ENCODE data around the gene ALG12.

Gene ALG12

GRCh38 chr22:49917974-49918910 is at the start of gene ALG12, which contains the start of gene CRELD2:
ALG12 (minus strand) TSS chr22:49918438; CDS start chr22:49913765, 4,673 bp downstream.
CRELD2 (plus strand) TSS chr22:49918634; CDS start chr22:49918770, 136 bp downstream.
- Histone ChIP-seq H3K27me3 (ENCODE audit: control insufficient read depth, insufficient read depth, low read length) (no peaks in the 10 kb centered on the region), H3K9ac (ENCODE audit: low read depth, low read length) (peak within 1 kb of the TSS; percentile 90), H3K4me1 (ENCODE audit: control insufficient read depth, insufficient read depth, low read length) (no peaks in the 10 kb centered on the region), H3K36me3 (ENCODE audit: control insufficient read depth, insufficient read depth, low read length) (peaks cover 9% of the 10 kb centered on the region), H3K9me3 (ENCODE audit: control insufficient read depth, insufficient read depth, low read length) (no peaks in the 10 kb centered on the region), H3K4me3 (ENCODE audit: low read depth, low read length) (peak within 1 kb of the TSS; percentile 71)

DNA sequence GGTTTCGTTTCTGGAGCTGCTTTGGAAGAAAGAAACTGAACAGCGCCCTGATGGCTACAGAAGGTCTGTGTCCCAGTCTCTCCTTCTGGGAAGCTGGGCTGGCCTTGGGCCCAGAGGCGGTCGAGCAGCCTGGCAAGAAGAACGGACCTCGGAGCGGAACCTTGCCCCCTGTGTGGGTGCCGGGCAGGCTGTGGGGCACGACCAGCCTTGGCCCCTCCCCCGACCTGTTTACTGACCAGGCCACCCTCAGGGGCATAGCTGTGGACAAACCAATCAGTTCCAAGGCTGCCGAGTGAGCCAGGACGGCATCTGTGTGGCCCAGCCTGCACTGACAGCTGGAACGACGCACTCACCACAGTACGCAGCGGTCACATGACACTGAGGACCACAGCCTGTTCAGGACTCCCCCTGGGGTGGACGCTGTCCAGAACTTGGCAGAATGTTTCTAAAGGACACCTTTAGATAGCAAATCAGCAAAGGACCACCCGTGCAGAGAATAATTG is 49.5 kb upstream of the ALG12 start:
- H3K4me1 ChIP-seq (ENCODE audit: control insufficient read depth, insufficient read depth, low read length), result peaks cover 4% of the 10 kb centered on the region
- peaks cover 5% of the 10 kb centered on the region for H3K27me3 ChIP-seq (ENCODE audit: control insufficient read depth, insufficient read depth, low read length)
- H3K36me3 ChIP-seq (ENCODE audit: control insufficient read depth, insufficient read depth, low read length), result peaks cover 18% of the 10 kb centered on the region
- H3K9me3 ChIP-seq (ENCODE audit: control insufficient read depth, insufficient read depth, low read length), result no peaks in the 10 kb centered on the region
- H3K9ac ChIP-seq (ENCODE audit: low read depth, low read length), result no peak overlapping the region
- H3K4me3 ChIP-seq (ENCODE audit: low read depth, low read length), result no peak overlapping the region

GRCh38 chr22:49966774-49967705 is 48.8 kb upstream of the ALG12 start:
- peaks cover 3% of the 10 kb centered on the region for H3K27me3 ChIP-seq (ENCODE audit: control insufficient read depth, insufficient read depth, low read length)
- H3K9me3 ChIP-seq (ENCODE audit: control insufficient read depth, insufficient read depth, low read length), result no peaks in the 10 kb centered on the region
- H3K4me1 ChIP-seq (ENCODE audit: control insufficient read depth, insufficient read depth, low read length), result peaks cover 4% of the 10 kb centered on the region
- peaks cover 22% of the 10 kb centered on the region for H3K36me3 ChIP-seq (ENCODE audit: control insufficient read depth, insufficient read depth, low read length)
- no peak overlapping the region for H3K4me3 ChIP-seq (ENCODE audit: low read depth, low read length)
- H3K9ac ChIP-seq (ENCODE audit: low read depth, low read length), result no peak overlapping the region

DNA sequence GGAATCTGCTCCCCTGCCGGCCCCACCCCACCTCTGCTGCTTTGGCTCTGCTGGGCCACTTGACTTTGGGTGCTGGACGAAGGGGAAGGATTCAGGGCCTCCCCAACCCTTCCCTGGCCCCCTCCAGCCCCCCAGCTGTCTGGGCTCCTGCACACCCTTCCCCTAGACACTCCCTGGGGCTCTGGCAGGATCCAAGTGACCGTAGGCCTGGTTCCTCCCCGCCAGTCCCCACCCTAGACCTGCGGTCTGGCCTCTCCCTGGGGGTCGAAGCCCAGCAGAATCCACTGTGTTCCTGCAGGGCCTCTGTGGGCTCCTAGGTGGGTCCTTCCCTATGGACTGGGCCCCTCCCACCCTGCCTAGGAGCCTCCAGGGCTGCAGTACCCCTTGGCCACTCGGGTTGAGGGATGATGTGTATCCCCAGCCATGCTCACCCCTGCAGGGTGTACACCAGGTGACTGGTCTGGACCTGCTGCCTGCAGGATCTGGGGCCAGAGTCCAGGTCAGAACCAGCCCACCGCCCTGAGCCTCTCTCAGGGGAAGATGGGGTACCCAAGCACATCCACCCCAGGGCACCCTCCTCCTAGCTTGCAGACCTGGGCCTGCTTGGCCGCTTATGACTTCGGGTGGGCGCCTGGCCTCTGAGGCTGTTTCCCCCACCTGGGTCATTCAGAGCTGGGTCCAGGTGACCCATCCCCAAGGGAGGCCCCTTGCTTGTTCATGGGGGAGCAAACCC is 48.0 kb upstream of the ALG12 start:
- Histone ChIP-seq H3K27me3 (ENCODE audit: control insufficient read depth, insufficient read depth, low read length) (no peaks in the 10 kb centered on the region), H3K9me3 (ENCODE audit: control insufficient read depth, insufficient read depth, low read length) (no peaks in the 10 kb centered on the region), H3K4me3 (ENCODE audit: low read depth, low read length) (no peak overlapping the region), H3K9ac (ENCODE audit: low read depth, low read length) (no peak overlapping the region), H3K4me1 (ENCODE audit: control insufficient read depth, insufficient read depth, low read length) (peaks cover 4% of the 10 kb centered on the region), H3K36me3 (ENCODE audit: control insufficient read depth, insufficient read depth, low read length) (peaks cover 26% of the 10 kb centered on the region)

DNA sequence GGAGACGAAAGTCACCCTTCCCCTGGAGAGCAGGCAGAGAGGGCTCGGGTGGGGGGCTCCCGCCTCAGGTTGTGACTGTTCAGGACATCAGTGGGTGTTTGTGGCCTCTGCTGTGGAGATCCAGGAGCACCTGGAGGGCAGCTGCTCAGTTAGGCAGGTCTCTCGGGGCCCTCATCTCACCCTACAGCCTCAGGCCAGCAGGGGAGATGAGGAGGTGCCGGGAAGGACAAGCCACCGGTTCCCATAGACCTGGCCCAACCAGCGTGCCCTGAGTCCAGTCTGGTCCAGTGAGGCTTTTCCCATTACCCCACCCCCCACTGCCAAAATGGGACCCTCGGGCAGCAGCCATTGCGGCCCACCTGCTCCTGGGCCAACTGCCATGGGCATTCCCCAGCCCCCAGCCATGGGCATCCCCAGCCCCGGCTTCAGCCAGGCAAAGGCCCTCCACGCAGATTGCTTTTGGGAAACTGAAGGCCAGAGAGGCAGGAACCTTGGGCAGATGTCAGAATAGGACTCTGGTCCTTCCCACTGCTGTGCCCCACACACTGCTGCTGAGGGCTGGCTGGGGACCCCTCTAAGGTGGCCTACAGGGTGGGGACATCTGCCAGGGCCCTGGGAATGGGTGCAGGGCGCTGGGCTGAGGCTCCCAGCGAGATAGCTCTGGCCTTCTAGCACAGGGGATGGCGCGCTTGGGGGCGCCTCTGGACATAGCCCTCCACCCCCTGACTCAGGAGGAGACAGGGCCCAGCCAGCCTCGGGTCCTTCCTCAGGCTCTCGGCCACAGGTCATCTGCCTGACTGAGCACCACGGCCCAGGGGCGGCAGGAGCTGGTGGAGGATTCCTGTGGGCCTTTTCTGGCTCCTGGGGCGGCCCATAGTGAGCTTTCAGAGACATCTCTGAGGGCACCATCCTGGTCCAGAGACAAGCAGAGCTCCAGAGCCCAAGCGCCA is 47.1 kb upstream of the ALG12 start:
- H3K4me1 ChIP-seq (ENCODE audit: control insufficient read depth, insufficient read depth, low read length), result peaks cover under 1% of the 10 kb centered on the region
- H3K9ac ChIP-seq (ENCODE audit: low read depth, low read length), result no peak overlapping the region
- no peaks in the 10 kb centered on the region for H3K9me3 ChIP-seq (ENCODE audit: control insufficient read depth, insufficient read depth, low read length)
- H3K4me3 ChIP-seq (ENCODE audit: low read depth, low read length), result no peak overlapping the region
- H3K27me3 ChIP-seq (ENCODE audit: control insufficient read depth, insufficient read depth, low read length), result no peaks in the 10 kb centered on the region
- peaks cover 26% of the 10 kb centered on the region for H3K36me3 ChIP-seq (ENCODE audit: control insufficient read depth, insufficient read depth, low read length)

DNA sequence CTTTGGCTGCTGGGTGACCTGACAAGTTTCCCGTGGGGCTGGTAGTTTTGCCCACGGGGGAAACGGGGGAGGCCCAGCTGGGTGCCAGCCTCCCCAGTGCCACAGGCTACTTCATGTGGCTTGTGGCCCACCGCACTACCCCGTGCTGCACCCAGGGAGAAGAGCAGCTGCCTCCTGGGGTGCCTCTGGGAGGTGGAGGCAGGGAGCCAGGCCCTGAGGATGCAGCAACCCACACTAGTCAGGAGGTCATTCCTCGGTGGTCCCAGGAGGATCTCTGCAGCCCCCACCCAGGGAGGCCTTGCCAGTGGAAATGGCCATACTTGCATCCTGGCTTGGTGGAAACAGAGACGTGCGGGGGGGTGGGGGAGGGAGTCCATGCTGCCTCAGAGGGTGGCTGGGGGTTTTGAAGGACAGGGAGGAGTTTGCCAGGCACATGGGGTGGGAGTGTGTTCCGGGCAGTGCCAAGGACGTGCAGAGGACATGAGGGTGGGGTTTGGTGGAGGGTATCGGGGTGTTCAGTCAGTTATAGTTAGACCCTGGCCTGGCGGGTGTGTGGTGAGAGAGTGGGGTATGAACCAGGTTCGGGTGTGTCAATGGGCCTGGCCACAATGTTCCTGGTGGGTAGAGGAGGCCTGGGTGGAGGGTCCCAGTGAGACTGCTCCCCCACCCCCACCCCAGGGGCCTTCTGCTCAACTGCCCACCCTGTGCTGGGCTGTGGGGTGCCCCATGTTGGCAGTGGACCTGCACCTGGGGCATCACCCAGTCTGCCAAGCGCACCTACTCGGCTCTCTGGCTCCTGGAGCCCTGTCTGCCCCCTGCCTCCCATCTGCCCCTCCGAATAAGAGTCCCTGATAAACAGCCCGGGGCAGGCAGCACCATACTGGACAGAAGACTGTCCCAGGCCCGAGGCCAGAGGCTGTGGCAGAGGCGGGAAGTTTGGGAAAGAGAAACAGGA is 46.2 kb upstream of the ALG12 start:
- H3K9ac ChIP-seq (ENCODE audit: low read depth, low read length), result no peak overlapping the region
- H3K4me3 ChIP-seq (ENCODE audit: low read depth, low read length), result no peak overlapping the region
- no peaks in the 10 kb centered on the region for H3K9me3 ChIP-seq (ENCODE audit: control insufficient read depth, insufficient read depth, low read length)
- peaks cover 26% of the 10 kb centered on the region for H3K36me3 ChIP-seq (ENCODE audit: control insufficient read depth, insufficient read depth, low read length)
- H3K4me1 ChIP-seq (ENCODE audit: control insufficient read depth, insufficient read depth, low read length), result no peaks in the 10 kb centered on the region
- H3K27me3 ChIP-seq (ENCODE audit: control insufficient read depth, insufficient read depth, low read length), result no peaks in the 10 kb centered on the region

DNA sequence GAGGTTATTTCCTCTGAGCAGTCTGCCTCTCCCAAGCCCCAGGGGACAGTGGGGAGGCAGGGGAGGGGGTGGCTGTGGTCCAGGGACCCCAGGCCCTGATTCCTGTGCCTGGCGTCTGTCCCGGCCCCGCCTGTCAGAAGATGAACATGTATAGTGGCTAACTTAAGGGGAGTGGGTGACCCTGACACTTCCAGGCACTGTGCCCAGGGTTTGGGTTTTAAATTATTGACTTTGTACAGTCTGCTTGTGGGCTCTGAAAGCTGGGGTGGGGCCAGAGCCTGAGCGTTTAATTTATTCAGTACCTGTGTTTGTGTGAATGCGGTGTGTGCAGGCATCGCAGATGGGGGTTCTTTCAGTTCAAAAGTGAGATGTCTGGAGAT is 45.4 kb upstream of the ALG12 start:
- peaks cover 26% of the 10 kb centered on the region for H3K36me3 ChIP-seq (ENCODE audit: control insufficient read depth, insufficient read depth, low read length)
- H3K4me3 ChIP-seq (ENCODE audit: low read depth, low read length), result no peak overlapping the region
- no peaks in the 10 kb centered on the region for H3K4me1 ChIP-seq (ENCODE audit: control insufficient read depth, insufficient read depth, low read length)
- no peak overlapping the region for H3K9ac ChIP-seq (ENCODE audit: low read depth, low read length)
- no peaks in the 10 kb centered on the region for H3K27me3 ChIP-seq (ENCODE audit: control insufficient read depth, insufficient read depth, low read length)
- H3K9me3 ChIP-seq (ENCODE audit: control insufficient read depth, insufficient read depth, low read length), result no peaks in the 10 kb centered on the region

DNA sequence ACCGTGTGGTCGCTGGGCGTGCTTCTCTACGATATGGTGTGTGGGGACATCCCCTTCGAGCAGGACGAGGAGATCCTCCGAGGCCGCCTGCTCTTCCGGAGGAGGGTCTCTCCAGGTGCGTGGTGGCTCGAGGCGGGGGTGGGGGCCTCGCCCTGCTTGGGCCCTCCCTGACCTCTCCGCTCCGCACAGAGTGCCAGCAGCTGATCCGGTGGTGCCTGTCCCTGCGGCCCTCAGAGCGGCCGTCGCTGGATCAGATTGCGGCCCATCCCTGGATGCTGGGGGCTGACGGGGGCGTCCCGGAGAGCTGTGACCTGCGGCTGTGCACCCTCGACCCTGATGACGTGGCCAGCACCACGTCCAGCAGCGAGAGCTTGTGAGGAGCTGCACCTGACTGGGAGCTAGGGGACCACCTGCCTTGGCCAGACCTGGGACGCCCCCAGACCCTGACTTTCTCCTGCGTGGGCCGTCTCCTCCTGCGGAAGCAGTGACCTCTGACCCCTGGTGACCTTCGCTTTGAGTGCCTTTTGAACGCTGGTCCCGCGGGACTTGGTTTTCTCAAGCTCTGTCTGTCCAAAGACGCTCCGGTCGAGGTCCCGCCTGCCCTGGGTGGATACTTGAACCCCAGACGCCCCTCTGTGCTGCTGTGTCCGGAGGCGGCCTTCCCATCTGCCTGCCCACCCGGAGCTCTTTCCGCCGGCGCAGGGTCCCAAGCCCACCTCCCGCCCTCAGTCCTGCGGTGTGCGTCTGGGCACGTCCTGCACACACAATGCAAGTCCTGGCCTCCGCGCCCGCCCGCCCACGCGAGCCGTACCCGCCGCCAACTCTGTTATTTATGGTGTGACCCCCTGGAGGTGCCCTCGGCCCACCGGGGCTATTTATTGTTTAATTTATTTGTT is 44.8 kb upstream of the ALG12 start:
- H3K4me3 ChIP-seq (ENCODE audit: low read depth, low read length), result peak overlapping the region; percentile 58
- H3K27me3 ChIP-seq (ENCODE audit: control insufficient read depth, insufficient read depth, low read length), result no peaks in the 10 kb centered on the region
- H3K9ac ChIP-seq (ENCODE audit: low read depth, low read length), result peak overlapping the region; percentile 56
- no peaks in the 10 kb centered on the region for H3K9me3 ChIP-seq (ENCODE audit: control insufficient read depth, insufficient read depth, low read length)
- no peaks in the 10 kb centered on the region for H3K4me1 ChIP-seq (ENCODE audit: control insufficient read depth, insufficient read depth, low read length)
- peaks cover 26% of the 10 kb centered on the region for H3K36me3 ChIP-seq (ENCODE audit: control insufficient read depth, insufficient read depth, low read length)

DNA sequence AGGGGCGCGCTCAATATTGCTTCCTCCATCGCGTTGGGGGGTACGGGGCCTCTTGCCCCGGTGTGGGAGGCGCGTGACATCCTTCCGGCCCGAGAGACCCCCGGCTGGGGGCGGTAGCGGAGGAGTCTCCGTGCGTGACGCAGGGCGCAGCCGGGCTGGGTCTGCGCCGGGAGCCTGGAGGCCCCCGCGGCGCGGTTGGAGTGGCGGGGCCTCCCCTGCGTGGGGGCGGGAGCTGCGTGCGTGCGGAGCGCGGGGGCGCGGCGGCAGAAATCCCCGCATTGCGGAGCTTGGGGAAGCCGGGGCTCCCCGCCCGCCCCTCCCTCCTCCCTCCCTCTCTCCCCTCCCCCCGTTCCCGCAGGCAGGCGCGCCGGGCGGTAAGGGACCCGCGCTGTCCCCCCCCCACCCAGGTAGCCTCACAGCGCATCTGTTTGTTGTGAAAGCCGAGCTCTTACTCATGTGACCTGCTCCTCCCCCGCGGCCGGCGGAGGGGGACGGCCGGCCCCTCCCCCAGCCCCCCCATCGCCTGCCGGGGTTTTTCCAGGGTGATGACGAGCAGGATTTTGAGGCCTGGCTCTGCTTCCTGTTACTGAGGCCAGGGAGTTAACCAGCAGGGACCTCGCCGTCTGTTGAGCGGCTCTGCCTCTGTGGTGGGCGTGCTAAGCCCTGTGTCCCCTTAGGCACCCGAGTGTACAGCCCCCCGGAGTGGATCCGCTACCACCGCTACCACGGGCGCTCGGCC is 43.9 kb upstream of the ALG12 start:
- no peaks in the 10 kb centered on the region for H3K27me3 ChIP-seq (ENCODE audit: control insufficient read depth, insufficient read depth, low read length)
- H3K9ac ChIP-seq (ENCODE audit: low read depth, low read length), result peak overlapping the region; percentile 70
- peaks cover 24% of the 10 kb centered on the region for H3K36me3 ChIP-seq (ENCODE audit: control insufficient read depth, insufficient read depth, low read length)
- H3K4me1 ChIP-seq (ENCODE audit: control insufficient read depth, insufficient read depth, low read length), result no peaks in the 10 kb centered on the region
- no peaks in the 10 kb centered on the region for H3K9me3 ChIP-seq (ENCODE audit: control insufficient read depth, insufficient read depth, low read length)
- peak overlapping the region; percentile 82 for H3K4me3 ChIP-seq (ENCODE audit: low read depth, low read length)

All from iPS-15b (cell line).